Parathyroid adenoma (tissue), 2 donors: ENCODE data around the gene LPAR3.

Experiments
- H2AFZ ChIP-seq: fragments of 300-600 bp; sonication (generic); one replicate; pipeline ENCODE4 v1.7.0; 2017; ENCODE audit warnings: antibody characterized with exemption, mild to moderate bottlenecking
- H3K27ac ChIP-seq: fragments of 300-600 bp; sonication (generic); one replicate; pipeline ENCODE4 v1.7.0; 2017
- H3K27me3 ChIP-seq: fragments of 300-600 bp; sonication (generic); one replicate; pipeline ENCODE4 v1.7.0; 2017; ENCODE audit warnings: low read length; ENCODE audit not compliant: control insufficient read depth, insufficient read depth
- H3K36me3 ChIP-seq: fragments of 300-600 bp; sonication (generic); one replicate; pipeline ENCODE4 v1.7.0; 2017; ENCODE audit warnings: low read length; ENCODE audit not compliant: control insufficient read depth, insufficient read depth
- H3K4me1 ChIP-seq: fragments of 300-600 bp; sonication (generic); one replicate; pipeline ENCODE4 v1.7.0; 2017; ENCODE audit warnings: control low read depth
- H3K4me2 ChIP-seq: fragments of 300-600 bp; sonication (generic); one replicate; pipeline ENCODE4 v1.7.0; 2017; ENCODE audit warnings: low read length
- H3K4me3 ChIP-seq: fragments of 300-600 bp; sonication (generic); one replicate; pipeline ENCODE4 v1.7.0; 2017; ENCODE audit warnings: low read depth, low read length
- H3K79me2 ChIP-seq: fragments of 300-600 bp; sonication (generic); one replicate; pipeline ENCODE4 v1.7.0; 2017; ENCODE audit warnings: control low read depth
- H3K9ac ChIP-seq: fragments of 300-600 bp; sonication (generic); one replicate; pipeline ENCODE4 v1.7.0; 2017; ENCODE audit warnings: mild to moderate bottlenecking
- H3K9me3 ChIP-seq: fragments of 300-600 bp; sonication (generic); one replicate; pipeline ENCODE4 v1.7.0; 2017; ENCODE audit warnings: low read length; ENCODE audit not compliant: control insufficient read depth
- TF ChIP-seq, protein P1 (sequence below): fragments of 300-600 bp; sonication (generic); IDR thresholded peaks from one replicate; pipeline ENCODE4 v1.7.0; 2017; ENCODE audit warnings: antibody characterized with exemption, mild to moderate bottlenecking
- donor health status: primary hyperparathyroidism.

LPAR3 gene

DNA sequence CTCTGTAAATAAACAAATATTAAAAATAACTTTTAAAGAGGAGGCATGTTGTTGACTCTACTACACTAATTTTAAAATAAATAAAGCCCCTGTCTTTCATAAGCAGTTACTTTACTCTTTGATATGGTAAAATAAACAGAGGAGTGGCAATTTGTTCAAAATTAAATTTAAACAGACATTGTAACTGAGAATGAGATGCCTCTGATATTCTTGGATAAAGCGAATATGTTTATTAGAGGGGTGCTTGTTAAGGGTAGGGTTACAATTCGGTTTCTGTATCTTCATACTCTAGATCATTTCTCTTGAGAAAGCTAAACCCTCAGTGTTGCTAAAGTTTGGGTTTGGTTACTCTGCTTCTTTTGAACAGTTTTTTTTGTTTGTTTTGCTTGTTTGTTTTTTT, 19.6 kb downstream of the LPAR3 start:
- Histone ChIP-seq H3K9me3 (no peaks in the 10 kb centered on the region), H3K4me3 (no peak overlapping the region), H3K4me1 (no peaks in the 10 kb centered on the region), H2AFZ (no peak overlapping the region), H3K9ac (no peak overlapping the region), H3K36me3 (no peaks in the 10 kb centered on the region), H3K4me2 (no peak overlapping the region), H3K27me3 (no peaks in the 10 kb centered on the region), H3K27ac (no peak overlapping the region), H3K79me2 (no peaks in the 10 kb centered on the region)
- TF ChIP-seq, protein P1, sequence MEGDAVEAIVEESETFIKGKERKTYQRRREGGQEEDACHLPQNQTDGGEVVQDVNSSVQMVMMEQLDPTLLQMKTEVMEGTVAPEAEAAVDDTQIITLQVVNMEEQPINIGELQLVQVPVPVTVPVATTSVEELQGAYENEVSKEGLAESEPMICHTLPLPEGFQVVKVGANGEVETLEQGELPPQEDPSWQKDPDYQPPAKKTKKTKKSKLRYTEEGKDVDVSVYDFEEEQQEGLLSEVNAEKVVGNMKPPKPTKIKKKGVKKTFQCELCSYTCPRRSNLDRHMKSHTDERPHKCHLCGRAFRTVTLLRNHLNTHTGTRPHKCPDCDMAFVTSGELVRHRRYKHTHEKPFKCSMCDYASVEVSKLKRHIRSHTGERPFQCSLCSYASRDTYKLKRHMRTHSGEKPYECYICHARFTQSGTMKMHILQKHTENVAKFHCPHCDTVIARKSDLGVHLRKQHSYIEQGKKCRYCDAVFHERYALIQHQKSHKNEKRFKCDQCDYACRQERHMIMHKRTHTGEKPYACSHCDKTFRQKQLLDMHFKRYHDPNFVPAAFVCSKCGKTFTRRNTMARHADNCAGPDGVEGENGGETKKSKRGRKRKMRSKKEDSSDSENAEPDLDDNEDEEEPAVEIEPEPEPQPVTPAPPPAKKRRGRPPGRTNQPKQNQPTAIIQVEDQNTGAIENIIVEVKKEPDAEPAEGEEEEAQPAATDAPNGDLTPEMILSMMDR, result no peak

GRCh38 chr1:84872696-84873355, 20.2 kb downstream of the LPAR3 start:
- H3K27ac ChIP-seq, result no peak overlapping the region
- TF ChIP-seq, protein P1, result no peak
- no peaks in the 10 kb centered on the region for H3K9me3 ChIP-seq
- H3K4me1 ChIP-seq, result no peaks in the 10 kb centered on the region
- no peak overlapping the region for H3K4me3 ChIP-seq
- H3K79me2 ChIP-seq, result no peaks in the 10 kb centered on the region
- no peaks in the 10 kb centered on the region for H3K36me3 ChIP-seq
- no peaks in the 10 kb centered on the region for H3K27me3 ChIP-seq
- H3K9ac ChIP-seq, result no peak overlapping the region
- no peak overlapping the region for H2AFZ ChIP-seq
- no peak overlapping the region for H3K4me2 ChIP-seq

DNA sequence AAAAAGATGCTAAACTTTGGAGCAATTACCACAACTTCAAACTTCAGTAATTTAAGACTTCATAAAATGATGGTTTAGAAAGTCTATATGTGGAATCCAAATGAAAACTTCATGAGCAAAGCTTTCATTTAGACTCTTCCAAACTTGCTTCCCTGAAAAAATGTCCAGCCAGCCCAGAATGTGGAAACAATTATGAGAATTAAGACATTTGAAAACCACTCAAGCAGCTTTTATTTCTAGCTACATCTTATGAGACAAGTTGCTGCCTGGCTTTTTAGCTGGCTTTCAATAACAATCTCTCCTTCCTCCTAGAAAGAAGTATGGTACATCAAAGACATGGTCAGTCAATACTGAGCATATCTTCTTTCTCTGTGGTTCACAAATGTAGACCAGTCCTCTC, 21.8 kb downstream of the LPAR3 start:
- no peaks in the 10 kb centered on the region for H3K27me3 ChIP-seq
- no peak overlapping the region for H3K4me2 ChIP-seq
- no peak overlapping the region for H3K27ac ChIP-seq
- no peaks in the 10 kb centered on the region for H3K79me2 ChIP-seq
- H3K9me3 ChIP-seq, result no peaks in the 10 kb centered on the region
- TF ChIP-seq, protein P1, result no peak
- no peak overlapping the region for H3K9ac ChIP-seq
- H3K4me3 ChIP-seq, result no peak overlapping the region
- no peaks in the 10 kb centered on the region for H3K4me1 ChIP-seq
- no peaks in the 10 kb centered on the region for H3K36me3 ChIP-seq
- H2AFZ ChIP-seq, result no peak overlapping the region

DNA sequence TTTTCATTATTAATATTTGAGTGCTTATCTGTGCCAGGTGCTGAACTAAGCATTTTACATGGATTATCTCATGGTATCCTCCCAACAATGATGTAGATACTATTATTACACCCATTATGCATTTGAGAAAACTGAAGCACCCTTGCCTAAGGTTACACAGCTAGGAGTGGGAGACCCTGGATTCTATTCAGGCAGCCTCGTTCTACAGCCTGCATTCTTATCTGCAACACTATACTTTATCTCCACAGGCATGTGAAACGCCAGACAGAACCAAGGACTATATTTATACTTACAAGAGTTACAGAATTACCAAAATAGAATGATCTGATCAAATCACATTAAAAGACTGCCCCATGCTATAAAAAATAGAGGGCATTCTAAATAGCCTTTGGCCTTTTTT, 22.4 kb downstream of the LPAR3 start:
- Histone ChIP-seq H3K9ac (no peak overlapping the region), H3K4me2 (no peak overlapping the region), H3K9me3 (no peaks in the 10 kb centered on the region), H2AFZ (no peak overlapping the region), H3K79me2 (no peaks in the 10 kb centered on the region), H3K36me3 (no peaks in the 10 kb centered on the region), H3K4me3 (no peak overlapping the region), H3K4me1 (no peaks in the 10 kb centered on the region), H3K27ac (no peak overlapping the region), H3K27me3 (no peaks in the 10 kb centered on the region)
- TF ChIP-seq, protein P1, result no peak

GRCh38 chr1:84869720-84870119, 23.3 kb downstream of the LPAR3 start:
- H3K27ac ChIP-seq, result no peak overlapping the region
- no peaks in the 10 kb centered on the region for H3K79me2 ChIP-seq
- H3K9ac ChIP-seq, result no peak overlapping the region
- H3K36me3 ChIP-seq, result no peaks in the 10 kb centered on the region
- TF ChIP-seq, protein P1, result no peak
- no peak overlapping the region for H3K4me3 ChIP-seq
- no peak overlapping the region for H3K4me2 ChIP-seq
- H2AFZ ChIP-seq, result no peak overlapping the region
- H3K27me3 ChIP-seq, result no peaks in the 10 kb centered on the region
- H3K9me3 ChIP-seq, result no peaks in the 10 kb centered on the region
- no peaks in the 10 kb centered on the region for H3K4me1 ChIP-seq
